OCI-LY3 (cell line): ENCODE measurements around the gene SHISA8.

Source experiments
- H2AFZ ChIP-seq: fragments of 200-600, 300-600 bp; shearing (Covaris generic); 2 replicates; pipeline ENCODE4 v1.6.0; 2014; ENCODE audit warnings: antibody characterized with exemption, low read depth, low read length
- H3K27ac ChIP-seq: fragments of 200-600, 300-600 bp; sonication (generic); 2 replicates; pipeline ENCODE4 v1.5.1; 2014; ENCODE audit warnings: mild to moderate bottlenecking, low read length, moderate library complexity, mixed read lengths
- H3K27me3 ChIP-seq: fragments of 200-600, 300-600 bp; sonication (generic); 2 replicates; pipeline ENCODE4 v1.6.1; 2014; ENCODE audit warnings: low read depth, low read length, mixed read lengths
- H3K36me3 ChIP-seq: fragments of 200-600, 300-600 bp; sonication (generic); replicated peaks from 2 replicates; pipeline ENCODE3; 2014; ENCODE audit warnings: low read depth, low read length, mixed read lengths
- H3K4me1 ChIP-seq: fragments of 300-600, 200-600 bp; sonication (generic); 2 replicates; pipeline ENCODE4 v1.6.1; 2014; ENCODE audit warnings: low read length, mixed read lengths
- H3K4me2 ChIP-seq: fragments of 200-600, 300-600 bp; sonication (generic); 2 replicates; pipeline ENCODE4 v1.6.1; 2014; ENCODE audit warnings: low read length, mixed read lengths
- H3K4me3 ChIP-seq: fragments of 300-600, 200-600 bp; sonication (generic); 2 replicates; pipeline ENCODE4 v1.5.1; 2014; ENCODE audit warnings: antibody characterized with exemption, mild to moderate bottlenecking, low read length, moderate library complexity
- H3K79me2 ChIP-seq: fragments of 300-600, 200-600 bp; shearing (Covaris generic); 2 replicates; pipeline ENCODE4 v1.6.1; 2014; ENCODE audit warnings: mild to moderate bottlenecking, low read length, mixed read lengths
- H3K9ac ChIP-seq: fragments of 300-600, 200-600 bp; shearing (Covaris generic); 2 replicates; pipeline ENCODE4 v1.6.0; 2014; ENCODE audit warnings: mild to moderate bottlenecking, low read length, moderate library complexity
- H3K9me3 ChIP-seq: fragments of 200-600, 300-600 bp; shearing (Covaris generic); 2 replicates; pipeline ENCODE4 v1.6.1; 2014; ENCODE audit warnings: low read length, mixed read lengths; ENCODE audit not compliant: insufficient read depth
- H4K20me1 ChIP-seq: fragments of 200-600, 300-600 bp; sonication (generic); 2 replicates; pipeline ENCODE4 v1.6.1; 2016; ENCODE audit warnings: low read length, mixed read lengths; ENCODE audit not compliant: insufficient read depth
- CTCF ChIP-seq: fragments of 200-600, 300-600 bp; sonication (generic); IDR thresholded peaks from 2 replicates; pipeline ENCODE4 v1.5.1; 2014; ENCODE audit warnings: antibody characterized with exemption, low read length, low read depth
- EZH2phosphoT487 ChIP-seq: fragments of 200-600 bp; shearing (Covaris generic); IDR thresholded peaks from 2 replicates; pipeline ENCODE4 v1.6.1; 2018; ENCODE audit warnings: antibody characterized with exemption, mixed run types, low read depth

The SHISA8 gene

GRCh38 chr22:41888627-41889200, 26.2 kb downstream of the SHISA8 start:
- Histone ChIP-seq H3K27ac (no peak overlapping the region), H4K20me1 (peaks cover 30% of the 10 kb centered on the region), H3K27me3 (no peaks in the 10 kb centered on the region), H3K4me2 (no peak overlapping the region), H3K4me3 (no peak overlapping the region), H3K79me2 (peaks cover 19% of the 10 kb centered on the region; the same call in 1 of the 2 replicates), H3K9me3 (no peaks in the 10 kb centered on the region), H3K9ac (no peak overlapping the region), H2AFZ (no peak overlapping the region), H3K36me3 (peaks cover 83% of the 10 kb centered on the region), H3K4me1 (0 out of 2 replicates have a peak, but pooled peaks cover 5% of the 10 kb centered on the region)
- TF ChIP-seq CTCF (no peak), EZH2phosphoT487 (no peak)

- Histone ChIP-seq H3K9ac (no peak overlapping the region), H3K27me3 (no peaks in the 10 kb centered on the region), H3K79me2 (peaks cover 11% of the 10 kb centered on the region; the same call in 1 of the 2 replicates), H2AFZ (no peak overlapping the region), H4K20me1 (peaks cover 33% of the 10 kb centered on the region), H3K4me3 (no peak overlapping the region), H3K27ac (no peak overlapping the region), H3K36me3 (peaks cover 84% of the 10 kb centered on the region), H3K4me1 (0 out of 2 replicates have a peak, but pooled peaks cover 5% of the 10 kb centered on the region), H3K9me3 (no peaks in the 10 kb centered on the region), H3K4me2 (no peak overlapping the region)
- no peak for TF ChIP-seq EZH2phosphoT487
- no peak for TF ChIP-seq CTCF
These were observed 29.4 kb downstream of the SHISA8 start for GRCh38 chr22:41885516-41885915.

- Histone ChIP-seq H3K9me3 (no peaks in the 10 kb centered on the region), H3K27ac (no peak overlapping the region), H3K36me3 (peaks cover 83% of the 10 kb centered on the region), H3K79me2 (peaks cover 8% of the 10 kb centered on the region; the same call in 1 of the 2 replicates), H2AFZ (no peak overlapping the region), H3K4me3 (no peak overlapping the region), H4K20me1 (peaks cover 33% of the 10 kb centered on the region), H3K27me3 (no peaks in the 10 kb centered on the region), H3K4me1 (0 out of 2 replicates have a peak, but pooled peaks cover 5% of the 10 kb centered on the region), H3K4me2 (no peak overlapping the region), H3K9ac (no peak overlapping the region)
- TF ChIP-seq CTCF (no peak), EZH2phosphoT487 (no peak)
These were observed 29.8 kb downstream of the SHISA8 start for GRCh38 chr22:41885116-41885515.

- no peak overlapping the region for H3K27ac ChIP-seq
- no peak overlapping the region for H3K9ac ChIP-seq
- H2AFZ ChIP-seq, result no peak overlapping the region
- H3K36me3 ChIP-seq, result peaks cover 86% of the 10 kb centered on the region
- H3K27me3 ChIP-seq, result no peaks in the 10 kb centered on the region
- H3K4me2 ChIP-seq, result no peak overlapping the region
- H3K4me3 ChIP-seq, result no peak overlapping the region
- peaks cover 3% of the 10 kb centered on the region; the same call in 1 of the 2 replicates for H3K79me2 ChIP-seq
- TF ChIP-seq EZH2phosphoT487, result no peak
- no peak for TF ChIP-seq CTCF
- peaks cover 40% of the 10 kb centered on the region for H4K20me1 ChIP-seq
- no peaks in the 10 kb centered on the region for H3K9me3 ChIP-seq
- 0 out of 2 replicates have a peak, but pooled peaks cover 1% of the 10 kb centered on the region for H3K4me1 ChIP-seq
These were observed 31.5 kb downstream of the SHISA8 start for GRCh38 chr22:41883400-41883799.
